Erythroblast (primary cell): ENCODE results near the gene BIN1.

Experiments
- GATA1 ChIP-seq: IDR thresholded peaks from 2 replicates; pipeline ENCODE4 v1.6.1; 2011; ENCODE audit warnings: low read depth, mild to moderate bottlenecking, control low read depth, low read length, moderate library complexity
- POLR2A ChIP-seq: IDR thresholded peaks from 2 replicates; pipeline ENCODE4 v1.6.1; 2011; ENCODE audit warnings: mild to moderate bottlenecking, low read length

- TF ChIP-seq POLR2A, result no peak
- no peak for TF ChIP-seq GATA1
Observed at GRCh38 chr2:127080938-127081755, 25.8 kb downstream of the BIN1 start.
